NB4 (cell line): Measurements from ENCODE around the gene TERT.

Experiments
- MYC ChIP-seq: IDR thresholded peaks from 2 replicates; pipeline ENCODE4 v1.6.1; 2011; ENCODE audit warnings: low read depth, low read length
- TF ChIP-seq, protein P1 (sequence below): IDR thresholded peaks from one replicate; pipeline ENCODE4 v1.5.1; 2012; ENCODE audit warnings: low read depth, low read length

- TF ChIP-seq MYC = no peak
- TF ChIP-seq, protein P1, sequence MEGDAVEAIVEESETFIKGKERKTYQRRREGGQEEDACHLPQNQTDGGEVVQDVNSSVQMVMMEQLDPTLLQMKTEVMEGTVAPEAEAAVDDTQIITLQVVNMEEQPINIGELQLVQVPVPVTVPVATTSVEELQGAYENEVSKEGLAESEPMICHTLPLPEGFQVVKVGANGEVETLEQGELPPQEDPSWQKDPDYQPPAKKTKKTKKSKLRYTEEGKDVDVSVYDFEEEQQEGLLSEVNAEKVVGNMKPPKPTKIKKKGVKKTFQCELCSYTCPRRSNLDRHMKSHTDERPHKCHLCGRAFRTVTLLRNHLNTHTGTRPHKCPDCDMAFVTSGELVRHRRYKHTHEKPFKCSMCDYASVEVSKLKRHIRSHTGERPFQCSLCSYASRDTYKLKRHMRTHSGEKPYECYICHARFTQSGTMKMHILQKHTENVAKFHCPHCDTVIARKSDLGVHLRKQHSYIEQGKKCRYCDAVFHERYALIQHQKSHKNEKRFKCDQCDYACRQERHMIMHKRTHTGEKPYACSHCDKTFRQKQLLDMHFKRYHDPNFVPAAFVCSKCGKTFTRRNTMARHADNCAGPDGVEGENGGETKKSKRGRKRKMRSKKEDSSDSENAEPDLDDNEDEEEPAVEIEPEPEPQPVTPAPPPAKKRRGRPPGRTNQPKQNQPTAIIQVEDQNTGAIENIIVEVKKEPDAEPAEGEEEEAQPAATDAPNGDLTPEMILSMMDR = no peak
Measured at GRCh38 chr5:1338196-1338490, 43.3 kb upstream of the TERT start.
